Measurements from ENCODE around the gene SLC35F3.

SLC35F3 gene

DNA sequence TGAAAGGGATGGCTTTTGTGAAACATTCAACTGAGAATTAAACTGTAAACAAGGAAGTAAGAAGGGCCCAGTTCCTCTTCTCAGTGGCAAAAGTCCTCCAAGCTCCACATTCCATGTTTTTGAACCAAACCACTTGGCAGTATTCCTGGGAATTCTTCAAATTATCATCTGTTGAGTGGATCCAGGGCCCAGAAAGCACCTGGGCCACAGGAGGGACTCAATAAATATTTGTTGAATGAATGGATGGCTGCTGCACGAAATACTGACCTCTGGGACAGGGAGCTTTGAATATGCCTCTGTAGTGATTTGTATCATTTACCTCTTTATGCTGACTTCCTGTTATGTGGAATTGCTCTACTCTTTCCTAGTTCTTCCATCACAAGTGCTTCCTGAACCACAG is 4.7 kb downstream of the SLC35F3 start:
- DNase-seq (ENCODE audit: low read depth) = no peak
- no peak overlapping the region for H3K4me3 ChIP-seq (ENCODE audit: low read depth, low read length)
- TF ChIP-seq, protein P1, sequence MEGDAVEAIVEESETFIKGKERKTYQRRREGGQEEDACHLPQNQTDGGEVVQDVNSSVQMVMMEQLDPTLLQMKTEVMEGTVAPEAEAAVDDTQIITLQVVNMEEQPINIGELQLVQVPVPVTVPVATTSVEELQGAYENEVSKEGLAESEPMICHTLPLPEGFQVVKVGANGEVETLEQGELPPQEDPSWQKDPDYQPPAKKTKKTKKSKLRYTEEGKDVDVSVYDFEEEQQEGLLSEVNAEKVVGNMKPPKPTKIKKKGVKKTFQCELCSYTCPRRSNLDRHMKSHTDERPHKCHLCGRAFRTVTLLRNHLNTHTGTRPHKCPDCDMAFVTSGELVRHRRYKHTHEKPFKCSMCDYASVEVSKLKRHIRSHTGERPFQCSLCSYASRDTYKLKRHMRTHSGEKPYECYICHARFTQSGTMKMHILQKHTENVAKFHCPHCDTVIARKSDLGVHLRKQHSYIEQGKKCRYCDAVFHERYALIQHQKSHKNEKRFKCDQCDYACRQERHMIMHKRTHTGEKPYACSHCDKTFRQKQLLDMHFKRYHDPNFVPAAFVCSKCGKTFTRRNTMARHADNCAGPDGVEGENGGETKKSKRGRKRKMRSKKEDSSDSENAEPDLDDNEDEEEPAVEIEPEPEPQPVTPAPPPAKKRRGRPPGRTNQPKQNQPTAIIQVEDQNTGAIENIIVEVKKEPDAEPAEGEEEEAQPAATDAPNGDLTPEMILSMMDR (IDR thresholded peaks at IDR 0.05; ENCODE audit: control insufficient read depth, extremely low read depth, insufficient read depth) = no peak

DNA sequence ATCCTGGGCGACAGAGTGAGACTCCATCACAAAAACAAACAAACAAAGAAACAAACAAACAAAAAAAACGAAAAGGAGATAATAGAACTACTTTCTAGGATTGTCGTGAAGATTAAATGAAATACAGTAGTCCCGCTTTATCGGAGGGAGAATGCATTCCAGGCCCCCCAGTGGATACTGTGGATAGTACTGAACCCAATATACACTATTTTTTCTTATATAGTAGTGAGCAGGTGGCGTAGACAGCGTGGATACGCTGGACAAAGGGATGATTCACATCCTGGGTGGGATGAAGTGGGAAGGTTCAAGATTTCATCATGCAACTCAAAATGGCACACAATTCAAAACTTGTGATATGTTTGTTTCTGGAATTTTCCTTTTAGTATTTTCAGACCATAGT is 8.0 kb downstream of the SLC35F3 start:
- no peak overlapping the region for H3K4me3 ChIP-seq (ENCODE audit: low read depth, low read length)
- TF ChIP-seq, protein P1 (IDR thresholded peaks at IDR 0.05; ENCODE audit: control insufficient read depth, extremely low read depth, insufficient read depth) = no peak
- DNase-seq (ENCODE audit: low read depth) = no peak

DNA sequence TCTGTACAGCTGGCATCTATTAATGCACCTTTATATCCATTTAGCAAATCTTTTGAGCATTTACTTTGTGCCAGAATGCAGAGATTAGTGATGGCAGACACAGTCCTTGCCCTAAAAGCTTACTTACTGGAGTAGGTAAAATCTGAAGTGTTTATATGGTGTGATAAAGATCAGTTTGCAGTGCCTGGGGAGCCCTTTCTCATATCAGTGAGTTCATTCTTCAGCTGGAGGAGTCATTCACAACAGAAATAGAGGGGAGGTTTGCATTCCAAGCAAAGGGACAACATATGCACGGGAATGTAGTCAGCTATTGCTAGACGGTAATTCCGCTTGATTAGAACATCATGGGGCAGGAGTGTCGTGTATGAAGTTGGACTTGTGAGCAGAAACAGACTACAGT is 8.4 kb downstream of the SLC35F3 start:
- H3K4me3 ChIP-seq (ENCODE audit: low read depth, low read length) = no peak overlapping the region
- TF ChIP-seq, protein P1 (IDR thresholded peaks at IDR 0.05; ENCODE audit: control insufficient read depth, extremely low read depth, insufficient read depth) = no peak
- no peak for DNase-seq (ENCODE audit: low read depth)

DNA sequence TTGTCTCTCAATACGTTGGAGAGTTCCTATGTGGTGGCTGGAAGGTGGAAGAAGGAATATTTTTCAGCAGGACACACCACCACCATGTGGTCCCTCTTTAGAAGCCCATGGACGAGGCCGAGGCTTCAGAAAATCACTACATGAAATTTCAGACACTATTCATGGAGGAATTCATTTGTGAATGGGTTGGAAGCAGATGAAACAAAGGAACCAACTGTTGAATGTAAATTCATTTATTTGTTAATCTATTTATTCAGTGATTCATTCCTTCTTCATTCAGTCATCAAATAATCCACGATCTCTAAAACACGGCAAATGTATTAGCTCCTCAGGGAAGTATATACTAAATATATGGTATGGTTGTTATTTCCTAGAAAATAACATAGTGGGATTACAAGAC is 12.2 kb downstream of the SLC35F3 start:
- DNase-seq (ENCODE audit: low read depth) = no peak
- H3K4me3 ChIP-seq (ENCODE audit: low read depth, low read length) = no peak overlapping the region
- TF ChIP-seq, protein P1 (IDR thresholded peaks at IDR 0.05; ENCODE audit: control insufficient read depth, extremely low read depth, insufficient read depth) = no peak

DNA sequence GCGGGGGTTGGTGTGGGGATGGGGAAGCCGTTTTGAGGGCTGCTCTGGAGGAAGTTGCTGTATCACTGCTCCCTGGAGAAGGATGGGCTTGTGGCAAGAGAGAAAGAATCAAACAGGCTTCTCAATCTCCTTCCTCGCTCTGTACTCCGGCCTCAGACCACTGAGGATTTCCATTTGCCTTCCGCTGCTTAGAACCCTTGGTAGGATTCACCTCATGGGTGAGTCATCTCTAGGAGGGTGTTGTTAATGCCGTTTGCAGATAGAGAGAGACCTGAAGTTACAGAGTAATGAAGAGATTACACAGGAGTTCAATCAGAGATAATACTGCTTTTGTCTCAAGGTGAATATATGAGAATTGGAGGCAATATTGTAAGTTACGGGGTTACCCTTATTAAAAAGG is 15.3 kb downstream of the SLC35F3 start:
- H3K4me3 ChIP-seq (ENCODE audit: low read depth, low read length) = no peak overlapping the region
- TF ChIP-seq, protein P1 (IDR thresholded peaks at IDR 0.05; ENCODE audit: control insufficient read depth, extremely low read depth, insufficient read depth) = no peak
- DNase-seq (ENCODE audit: low read depth) = no peak

DNA sequence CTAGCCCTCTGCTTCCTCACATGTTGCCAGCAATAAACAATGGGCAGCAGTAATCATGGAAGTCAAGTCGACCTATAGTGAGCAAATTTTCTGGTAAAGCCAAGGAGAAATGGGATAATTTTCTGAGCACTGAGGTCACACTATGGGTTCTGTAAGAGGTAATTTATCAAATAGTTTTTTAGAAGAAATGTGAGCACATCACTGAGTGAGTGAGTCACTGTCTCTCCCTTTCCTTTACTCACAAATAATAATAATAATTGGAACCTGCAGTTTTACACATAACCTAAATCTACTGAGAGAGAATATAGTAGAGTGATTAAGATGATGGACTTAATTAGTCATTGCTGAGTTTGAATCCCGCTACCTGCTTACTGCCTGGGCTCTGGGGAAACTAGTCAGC is 23.6 kb downstream of the SLC35F3 start:
- TF ChIP-seq, protein P1 (IDR thresholded peaks at IDR 0.05; ENCODE audit: control insufficient read depth, extremely low read depth, insufficient read depth) = no peak
- H3K4me3 ChIP-seq (ENCODE audit: low read depth, low read length) = no peak overlapping the region
- no peak for DNase-seq (ENCODE audit: low read depth)

DNA sequence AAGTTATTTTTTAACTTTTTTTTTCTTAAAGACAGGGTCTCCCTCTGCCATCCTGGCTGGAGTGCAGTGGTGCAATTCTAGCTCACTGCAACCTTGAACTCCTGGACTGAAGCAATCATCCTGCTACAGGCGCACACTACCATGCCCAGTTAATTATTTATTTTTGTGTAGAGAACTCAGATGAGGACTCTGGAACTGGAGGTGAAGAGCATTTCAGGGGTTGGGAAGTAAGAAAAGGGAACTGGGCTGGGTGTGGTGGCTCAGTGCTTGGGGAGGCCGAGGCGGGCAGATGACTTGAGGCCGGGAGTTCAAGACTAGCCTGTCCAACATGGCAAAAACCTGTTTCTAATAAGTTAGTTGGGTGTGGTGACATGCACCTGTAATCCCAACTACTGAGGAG is 28.9 kb downstream of the SLC35F3 start:
- TF ChIP-seq, protein P1 (IDR thresholded peaks at IDR 0.05; ENCODE audit: control insufficient read depth, extremely low read depth, insufficient read depth) = no peak
- no peak overlapping the region for H3K4me3 ChIP-seq (ENCODE audit: low read depth, low read length)
- no peak for DNase-seq (ENCODE audit: low read depth)

Data from LNCaP clone FGC (cell line).